GM12892 (cell line): ENCODE measurements around the gene BDH1.

Experiments
- POLR2A ChIP-seq: IDR thresholded peaks from 2 replicates; pipeline ENCODE4 v1.6.1; 2011; ENCODE audit warnings: low read depth, low read length, control low read depth
- TAF1 ChIP-seq: IDR thresholded peaks from 2 replicates; pipeline ENCODE4 v1.6.1; 2011; ENCODE audit warnings: low read depth, mild to moderate bottlenecking, control low read depth, low read length, borderline replicate concordance

- TF ChIP-seq TAF1 (no peak), POLR2A (no peak)
These were observed 12.9 kb downstream of the BDH1 start for GRCh38 chr3:197542741-197543454.
